Neural cell (in vitro differentiated cells): ENCODE measurements around the gene PAFAH2. TPM values are rescaled to one million over a fixed set of nuclear protein-coding genes. Genes with fewer than 3 reads are reported as not detected.

Source experiments
- H2AFZ ChIP-seq: fragments of 200-600, 300-800 bp; sonication (generic), shearing (Covaris generic); 2 replicates; pipeline ENCODE4 v1.6.0; 2014; ENCODE audit warnings: low read depth, mild to moderate bottlenecking, antibody characterized with exemption, low read length, moderate library complexity
- H3F3A ChIP-seq: fragments of 200-600 bp; shearing (Covaris generic); 2 replicates; pipeline ENCODE4 v1.6.1; 2016; ENCODE audit warnings: mild to moderate bottlenecking, moderate library complexity, mixed read lengths, antibody characterized with exemption, low read length; ENCODE audit not compliant: insufficient read depth, poor library complexity, severe bottlenecking
- H3K27ac ChIP-seq: fragments of 200-600, 300-800 bp; sonication (generic), shearing (Covaris generic); 2 replicates; pipeline ENCODE4 v1.5.1; 2014; ENCODE audit warnings: mild to moderate bottlenecking, low read length, moderate library complexity
- H3K27me3 ChIP-seq: fragments of 300-800, 200-600 bp; sonication (generic), shearing (Covaris generic); 2 replicates; pipeline ENCODE4 v1.6.0; 2014; ENCODE audit warnings: mild to moderate bottlenecking, low read depth, low read length, moderate library complexity; ENCODE audit not compliant: insufficient read depth
- H3K36me3 ChIP-seq: fragments of 300-800, 200-600 bp; sonication (generic), shearing (Covaris generic); 2 replicates; pipeline ENCODE4 v1.5.1; 2014; ENCODE audit warnings: mild to moderate bottlenecking, antibody characterized with exemption, low read length, moderate library complexity; ENCODE audit not compliant: insufficient read depth
- H3K4me2 ChIP-seq: fragments of 300-800, 200-600 bp; sonication (generic), shearing (Covaris generic); 2 replicates; pipeline ENCODE4 v1.6.0; 2014; ENCODE audit warnings: mild to moderate bottlenecking, low read length
- H3K4me3 ChIP-seq: fragments of 300-800, 200-600 bp; sonication (generic), shearing (Covaris generic); 2 replicates; pipeline ENCODE4 v1.5.1; 2014; ENCODE audit warnings: mild to moderate bottlenecking, low read length, moderate library complexity
- H3K79me2 ChIP-seq: fragments of 200-600 bp; shearing (Covaris generic); replicated peaks from 2 replicates; pipeline ENCODE4 v1.6.0; 2014; ENCODE audit warnings: mild to moderate bottlenecking, low read length, moderate library complexity; ENCODE audit not compliant: insufficient read depth
- H3K9ac ChIP-seq: fragments of 300-800, 200-600 bp; sonication (generic), shearing (Covaris generic); 2 replicates; pipeline ENCODE4 v1.6.1; 2016; ENCODE audit warnings: mild to moderate bottlenecking, low read length, mixed read lengths
- H3K9me2 ChIP-seq: fragments of 200-600 bp; shearing (Covaris generic); 2 replicates; pipeline ENCODE4 v1.6.1; 2016; ENCODE audit warnings: mild to moderate bottlenecking, low read length, mixed read lengths; ENCODE audit not compliant: insufficient read depth
- H3K9me3 ChIP-seq: fragments of 200-600, 300-800 bp; sonication (generic), shearing (Covaris generic); 2 replicates; pipeline ENCODE4 v1.6.1; 2016; ENCODE audit warnings: mild to moderate bottlenecking, mixed run types, low read length, moderate library complexity, mixed read lengths
- H4K20me1 ChIP-seq: fragments of 200-600 bp; shearing (Covaris generic); 2 replicates; pipeline ENCODE4 v1.6.1; 2016; ENCODE audit warnings: mild to moderate bottlenecking, mixed run types; ENCODE audit not compliant: insufficient read depth
- EP300 ChIP-seq: fragments of 450-650 bp; conservative IDR thresholded peaks from 2 replicates; pipeline ENCODE4 v1.6.1; 2014; ENCODE audit warnings: antibody characterized with exemption, mild to moderate bottlenecking, moderate library complexity; ENCODE audit not compliant: poor library complexity, severe bottlenecking
- EZH2 ChIP-seq: fragments of 200-600, 300-800 bp; shearing (Covaris generic), sonication (generic); IDR thresholded peaks from 2 replicates; pipeline ENCODE4 v1.6.1; 2014; ENCODE audit warnings: antibody characterized with exemption, low read length, borderline replicate concordance, mild to moderate bottlenecking; ENCODE audit not compliant: insufficient read depth, poor library complexity, severe bottlenecking
- MXI1 ChIP-seq: fragments of 450-650 bp; conservative IDR thresholded peaks from 2 replicates; pipeline ENCODE4 v1.6.1; 2014; ENCODE audit warnings: antibody characterized with exemption, mild to moderate bottlenecking; ENCODE audit not compliant: poor library complexity, severe bottlenecking
- POLR2AphosphoS5 ChIP-seq: IDR thresholded peaks from 2 replicates; pipeline ENCODE4 v1.6.1; 2012
- RAD21 ChIP-seq: fragments of 450-650 bp; conservative IDR thresholded peaks from 2 replicates; pipeline ENCODE4 v1.6.1; 2014; ENCODE audit warnings: antibody characterized with exemption, mild to moderate bottlenecking, moderate library complexity
- SMC3 ChIP-seq: fragments of 450-650 bp; conservative IDR thresholded peaks from 2 replicates; pipeline ENCODE4 v1.6.1; 2014; ENCODE audit warnings: antibody characterized with exemption, mild to moderate bottlenecking, moderate library complexity; ENCODE audit not compliant: poor library complexity
- TAF1 ChIP-seq: IDR thresholded peaks from 2 replicates; pipeline ENCODE4 v1.6.1; 2012; ENCODE audit warnings: low read depth
- polyA plus RNA-seq: library from polyadenylated mRNA; depleted of rRNA; stranded (reverse); fragments of >200 nt; gene quantifications from 2 replicates; pipeline ENCODE4 v1.2.3, GENCODE V29; 2014
- TF ChIP-seq, protein P1 (sequence below): fragments of 450-650 bp; IDR thresholded peaks from 2 replicates; pipeline ENCODE4 v1.5.1; 2014; ENCODE audit warnings: antibody characterized with exemption, mild to moderate bottlenecking, moderate library complexity; ENCODE audit not compliant: poor library complexity, severe bottlenecking
- TF ChIP-seq, protein P2 (sequence below): IDR thresholded peaks from 2 replicates; pipeline ENCODE4 v1.6.1; 2012; ENCODE audit warnings: borderline replicate concordance

The PAFAH2 gene
- polyA plus RNA-seq, 1 donor from 2014 or later = 7.9 TPM

GRCh38 chr1:26025517-26025916 is 27.7 kb upstream of the PAFAH2 start:
- H3K27ac ChIP-seq = no peak overlapping the region
- H3K9me2 ChIP-seq = no peaks in the 10 kb centered on the region
- H3F3A ChIP-seq = no peaks in the 10 kb centered on the region
- no peaks in the 10 kb centered on the region for H3K36me3 ChIP-seq
- H3K9me3 ChIP-seq = no peaks in the 10 kb centered on the region
- no peak overlapping the region for H3K4me2 ChIP-seq
- TF ChIP-seq SMC3 (no peak), EP300 (no peak), MXI1 (no peak), EZH2 (no peak), TAF1 (no peak)
- TF ChIP-seq, protein P1, sequence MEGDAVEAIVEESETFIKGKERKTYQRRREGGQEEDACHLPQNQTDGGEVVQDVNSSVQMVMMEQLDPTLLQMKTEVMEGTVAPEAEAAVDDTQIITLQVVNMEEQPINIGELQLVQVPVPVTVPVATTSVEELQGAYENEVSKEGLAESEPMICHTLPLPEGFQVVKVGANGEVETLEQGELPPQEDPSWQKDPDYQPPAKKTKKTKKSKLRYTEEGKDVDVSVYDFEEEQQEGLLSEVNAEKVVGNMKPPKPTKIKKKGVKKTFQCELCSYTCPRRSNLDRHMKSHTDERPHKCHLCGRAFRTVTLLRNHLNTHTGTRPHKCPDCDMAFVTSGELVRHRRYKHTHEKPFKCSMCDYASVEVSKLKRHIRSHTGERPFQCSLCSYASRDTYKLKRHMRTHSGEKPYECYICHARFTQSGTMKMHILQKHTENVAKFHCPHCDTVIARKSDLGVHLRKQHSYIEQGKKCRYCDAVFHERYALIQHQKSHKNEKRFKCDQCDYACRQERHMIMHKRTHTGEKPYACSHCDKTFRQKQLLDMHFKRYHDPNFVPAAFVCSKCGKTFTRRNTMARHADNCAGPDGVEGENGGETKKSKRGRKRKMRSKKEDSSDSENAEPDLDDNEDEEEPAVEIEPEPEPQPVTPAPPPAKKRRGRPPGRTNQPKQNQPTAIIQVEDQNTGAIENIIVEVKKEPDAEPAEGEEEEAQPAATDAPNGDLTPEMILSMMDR = no peak
- TF ChIP-seq, protein P2, sequence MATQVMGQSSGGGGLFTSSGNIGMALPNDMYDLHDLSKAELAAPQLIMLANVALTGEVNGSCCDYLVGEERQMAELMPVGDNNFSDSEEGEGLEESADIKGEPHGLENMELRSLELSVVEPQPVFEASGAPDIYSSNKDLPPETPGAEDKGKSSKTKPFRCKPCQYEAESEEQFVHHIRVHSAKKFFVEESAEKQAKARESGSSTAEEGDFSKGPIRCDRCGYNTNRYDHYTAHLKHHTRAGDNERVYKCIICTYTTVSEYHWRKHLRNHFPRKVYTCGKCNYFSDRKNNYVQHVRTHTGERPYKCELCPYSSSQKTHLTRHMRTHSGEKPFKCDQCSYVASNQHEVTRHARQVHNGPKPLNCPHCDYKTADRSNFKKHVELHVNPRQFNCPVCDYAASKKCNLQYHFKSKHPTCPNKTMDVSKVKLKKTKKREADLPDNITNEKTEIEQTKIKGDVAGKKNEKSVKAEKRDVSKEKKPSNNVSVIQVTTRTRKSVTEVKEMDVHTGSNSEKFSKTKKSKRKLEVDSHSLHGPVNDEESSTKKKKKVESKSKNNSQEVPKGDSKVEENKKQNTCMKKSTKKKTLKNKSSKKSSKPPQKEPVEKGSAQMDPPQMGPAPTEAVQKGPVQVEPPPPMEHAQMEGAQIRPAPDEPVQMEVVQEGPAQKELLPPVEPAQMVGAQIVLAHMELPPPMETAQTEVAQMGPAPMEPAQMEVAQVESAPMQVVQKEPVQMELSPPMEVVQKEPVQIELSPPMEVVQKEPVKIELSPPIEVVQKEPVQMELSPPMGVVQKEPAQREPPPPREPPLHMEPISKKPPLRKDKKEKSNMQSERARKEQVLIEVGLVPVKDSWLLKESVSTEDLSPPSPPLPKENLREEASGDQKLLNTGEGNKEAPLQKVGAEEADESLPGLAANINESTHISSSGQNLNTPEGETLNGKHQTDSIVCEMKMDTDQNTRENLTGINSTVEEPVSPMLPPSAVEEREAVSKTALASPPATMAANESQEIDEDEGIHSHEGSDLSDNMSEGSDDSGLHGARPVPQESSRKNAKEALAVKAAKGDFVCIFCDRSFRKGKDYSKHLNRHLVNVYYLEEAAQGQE = no peak
- H4K20me1 ChIP-seq = no peaks in the 10 kb centered on the region
- no peak overlapping the region for H3K9ac ChIP-seq
- H3K4me3 ChIP-seq = no peak overlapping the region
- H2AFZ ChIP-seq = no peak overlapping the region
- no peaks in the 10 kb centered on the region for H3K79me2 ChIP-seq
- no peaks in the 10 kb centered on the region for H3K27me3 ChIP-seq

DNA sequence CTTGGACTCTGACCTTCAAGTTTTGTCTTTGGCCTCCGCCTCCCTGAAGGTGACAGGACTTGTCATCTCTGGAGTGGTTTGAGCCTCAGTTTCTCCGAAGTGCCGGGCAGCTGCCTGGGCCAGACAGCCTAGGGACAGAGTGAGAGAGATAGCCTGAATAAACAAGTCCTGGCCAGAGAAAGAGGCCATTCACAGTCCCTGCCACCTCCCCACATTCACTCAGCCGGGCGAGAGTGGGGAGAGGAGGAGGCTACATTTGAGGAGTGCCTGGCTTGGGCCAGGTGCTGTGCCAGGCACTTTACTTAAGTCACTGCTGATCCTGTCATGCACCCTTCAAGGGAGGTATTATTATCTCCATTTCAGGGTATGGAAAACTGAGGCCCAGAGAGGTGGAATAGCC is 27.2 kb upstream of the PAFAH2 start:
- no peaks in the 10 kb centered on the region for H3K79me2 ChIP-seq
- H3K27me3 ChIP-seq = no peaks in the 10 kb centered on the region
- no peak overlapping the region for H3K9ac ChIP-seq
- H3F3A ChIP-seq = no peaks in the 10 kb centered on the region
- H3K9me2 ChIP-seq = no peaks in the 10 kb centered on the region
- TF ChIP-seq RAD21 = no peak
- no peak for TF ChIP-seq SMC3
- TF ChIP-seq, protein P2 = no peak
- no peak for TF ChIP-seq MXI1
- TF ChIP-seq POLR2AphosphoS5 = no peak
- no peak for TF ChIP-seq EP300
- TF ChIP-seq, protein P1 = no peak
- TF ChIP-seq TAF1 = no peak
- TF ChIP-seq EZH2 = no peak
- H3K9me3 ChIP-seq = no peaks in the 10 kb centered on the region
- H4K20me1 ChIP-seq = no peaks in the 10 kb centered on the region
- no peak overlapping the region for H3K4me2 ChIP-seq
- H3K4me3 ChIP-seq = no peak overlapping the region
- no peaks in the 10 kb centered on the region for H3K36me3 ChIP-seq
- H2AFZ ChIP-seq = no peak overlapping the region
- H3K27ac ChIP-seq = no peak overlapping the region
